SHP77 (cell line): ENCODE measurements around the gene VSIG4.

ENCODE experiments used
- DNase-seq, 2 experiments: peaks; one replicate each; lab custom pipeline; 2025; lab: John Stamatoyannopoulos, UW

Gene VSIG4

GRCh38 chrX:66008328-66008970 is 31.4 kb downstream of the VSIG4 start:
- no peak for DNase-seq

DNA sequence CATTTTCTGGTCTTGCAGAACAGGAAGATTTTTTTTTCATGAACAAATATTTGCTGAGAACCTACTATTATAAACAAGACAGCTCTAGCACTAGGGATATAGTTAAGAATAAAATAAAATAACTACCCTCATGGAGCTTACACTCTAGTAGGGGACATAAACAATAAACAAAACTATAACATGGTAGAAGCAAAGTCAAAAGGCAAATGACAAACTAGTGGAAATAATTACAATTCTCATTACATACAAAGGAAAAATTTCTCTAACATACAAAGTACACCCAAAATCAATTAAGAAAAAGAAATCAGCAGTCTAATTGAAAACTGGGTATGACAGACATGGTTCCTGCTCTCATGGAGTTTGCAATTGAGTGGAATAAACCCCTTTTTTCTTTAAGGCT is 32.0 kb downstream of the VSIG4 start:
- no peak for DNase-seq

- no peak for DNase-seq
Measured at GRCh38 chrX:66005830-66006449, 33.9 kb downstream of the VSIG4 start.

DNA sequence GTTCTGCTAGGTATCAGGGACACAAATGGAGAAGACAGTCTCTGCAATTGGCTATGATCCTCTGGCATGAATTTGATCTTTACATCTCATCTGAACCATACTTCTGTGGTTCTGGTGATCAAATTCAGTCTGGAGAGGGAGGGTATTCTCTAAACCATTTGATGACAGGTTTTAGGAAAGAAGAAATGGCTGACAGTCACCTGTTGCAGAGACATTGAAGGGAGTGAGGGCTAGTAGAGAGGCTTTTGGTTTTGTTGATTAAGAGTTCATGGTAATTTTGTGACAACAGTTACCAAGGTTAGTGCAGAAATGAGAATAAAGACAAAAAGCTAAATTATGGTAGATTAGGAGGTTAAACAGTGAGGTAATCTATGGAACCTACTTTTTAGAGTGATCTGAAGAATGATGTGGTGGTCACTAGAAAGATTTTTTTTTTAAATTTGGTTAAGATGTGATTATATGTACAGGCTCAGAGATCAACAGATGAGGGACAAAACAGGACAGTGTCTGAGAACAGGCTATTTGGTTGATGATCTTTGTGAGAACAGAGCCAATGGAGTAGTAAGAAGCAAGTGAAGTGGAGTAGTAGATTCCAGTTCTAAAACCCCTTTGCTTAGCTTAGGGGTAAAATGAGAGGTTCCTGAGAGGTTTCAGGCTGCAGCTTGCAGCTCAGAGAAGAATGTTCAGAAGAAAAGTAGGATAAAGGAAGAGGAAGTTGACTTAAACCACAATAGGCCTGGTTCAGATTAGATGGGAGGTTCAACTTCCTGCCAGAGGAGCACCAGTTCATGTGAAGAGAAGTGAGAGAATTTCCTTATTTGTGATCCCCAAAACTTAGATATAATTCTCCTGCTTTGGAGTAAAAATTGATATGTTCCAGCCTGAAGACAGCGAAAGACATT is 34.7 kb downstream of the VSIG4 start:
- DNase-seq, result no peak

GRCh38 chrX:66002824-66003680 is 36.8 kb downstream of the VSIG4 start:
- DNase-seq, result no peak

DNA sequence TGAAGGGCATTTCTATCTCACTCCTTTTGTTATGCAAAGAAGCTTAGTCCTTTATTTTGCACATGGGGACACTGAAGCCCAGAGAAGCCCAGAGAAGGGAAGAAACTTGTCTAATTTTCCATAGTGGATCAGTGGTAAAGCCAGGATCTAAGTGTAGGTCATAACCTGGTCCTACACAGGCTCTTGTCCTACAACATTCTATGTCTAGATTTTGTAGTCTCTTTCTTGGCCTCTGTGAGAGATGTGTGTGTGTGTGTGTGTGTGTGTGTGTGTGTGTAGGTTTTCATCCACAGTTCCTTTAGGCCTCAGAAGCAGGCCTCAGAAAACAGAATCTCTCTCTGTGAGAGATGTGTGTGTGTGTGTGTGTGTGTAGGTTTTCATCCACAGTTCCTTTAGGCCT is 38.3 kb downstream of the VSIG4 start:
- DNase-seq, result no peak

GRCh38 chrX:66000628-66001272 is 39.1 kb downstream of the VSIG4 start:
- DNase-seq, result no peak

DNA sequence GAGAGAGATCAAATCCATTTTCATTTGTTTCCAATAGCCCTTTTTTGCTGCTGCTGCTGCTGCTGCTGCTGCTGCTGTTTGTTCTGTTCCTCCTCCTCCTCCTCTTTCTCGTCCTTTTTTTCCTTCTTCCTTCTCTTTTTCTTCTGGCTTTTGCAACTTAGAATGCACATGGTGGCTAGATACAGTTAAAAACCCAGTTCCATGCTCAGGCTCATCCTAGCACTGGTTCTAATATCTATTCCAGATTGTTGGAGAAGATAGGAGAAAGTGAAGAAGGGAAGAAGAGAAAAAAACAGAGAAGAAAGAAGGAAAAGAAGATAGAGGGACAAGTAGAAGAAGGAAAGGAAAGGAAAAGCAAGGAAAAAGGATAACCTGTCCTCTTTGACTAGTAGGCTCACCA is 39.7 kb downstream of the VSIG4 start:
- no peak for DNase-seq

DNA sequence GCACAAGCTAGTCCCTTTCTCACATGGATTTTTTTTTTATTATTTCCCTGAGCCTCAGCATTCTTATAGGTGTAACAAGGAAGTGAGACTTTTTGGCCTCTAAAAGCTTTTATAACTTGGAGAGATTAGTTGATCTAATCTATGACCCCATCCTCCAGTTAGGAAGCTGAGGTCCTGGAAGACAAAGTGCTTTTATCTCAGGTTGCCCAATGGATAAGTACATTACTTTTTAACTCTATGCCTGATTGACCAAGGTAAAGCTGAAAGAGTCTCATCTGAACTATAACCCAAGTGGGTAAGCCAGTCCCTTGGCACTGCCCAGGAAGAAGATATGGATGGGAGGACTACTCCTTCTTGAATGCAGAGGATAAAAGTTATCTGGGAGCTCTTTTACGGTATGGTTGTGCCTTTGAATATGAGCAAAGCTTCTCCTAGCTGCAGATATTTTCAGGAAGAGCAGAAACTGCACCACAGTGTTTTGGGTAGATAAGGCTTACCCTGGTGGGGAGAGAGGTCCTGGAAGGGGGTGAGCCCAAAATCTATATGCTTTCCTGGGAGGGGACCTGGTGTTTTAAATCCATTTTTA is 40.2 kb downstream of the VSIG4 start:
- no peak for DNase-seq

- DNase-seq, result no peak
Measured at GRCh38 chrX:65999029-65999562, 40.8 kb downstream of the VSIG4 start.

DNA sequence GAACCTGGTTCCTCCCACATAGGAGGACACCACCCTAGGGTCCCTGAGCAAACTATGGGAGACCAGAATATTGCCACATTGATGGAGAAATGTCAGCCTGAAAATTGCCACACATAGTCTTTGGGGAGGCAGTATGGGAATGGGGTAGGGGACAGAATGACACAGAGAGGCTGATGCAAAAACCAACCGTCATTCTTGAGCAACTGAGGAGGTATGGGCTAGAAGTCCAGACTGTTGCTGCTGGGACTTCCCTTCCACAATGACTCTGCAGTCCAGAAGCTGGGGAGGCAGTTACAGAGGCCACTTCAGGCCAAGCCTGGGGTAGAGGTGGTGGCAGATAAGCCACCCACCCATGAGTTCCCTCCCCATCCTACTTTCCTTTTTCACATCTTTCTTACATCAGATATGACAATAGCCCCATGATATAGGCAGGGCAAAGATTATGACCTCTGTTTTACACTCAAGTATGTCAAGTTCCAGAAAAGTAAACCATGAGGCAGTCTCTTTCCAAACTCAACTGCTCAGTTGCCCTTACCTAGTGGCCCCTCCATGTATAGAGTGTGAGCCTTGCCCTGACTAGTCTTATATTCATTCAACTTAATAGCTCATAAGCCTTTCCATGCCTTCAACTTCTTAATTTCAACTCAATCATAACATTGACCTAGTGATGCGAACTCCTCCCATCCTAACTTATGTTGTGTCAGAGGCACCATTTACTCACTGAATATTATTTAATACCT is 41.7 kb downstream of the VSIG4 start:
- DNase-seq, result no peak

GRCh38 chrX:65994519-65995506 is 45.1 kb downstream of the VSIG4 start:
- DNase-seq, result no peak

DNA sequence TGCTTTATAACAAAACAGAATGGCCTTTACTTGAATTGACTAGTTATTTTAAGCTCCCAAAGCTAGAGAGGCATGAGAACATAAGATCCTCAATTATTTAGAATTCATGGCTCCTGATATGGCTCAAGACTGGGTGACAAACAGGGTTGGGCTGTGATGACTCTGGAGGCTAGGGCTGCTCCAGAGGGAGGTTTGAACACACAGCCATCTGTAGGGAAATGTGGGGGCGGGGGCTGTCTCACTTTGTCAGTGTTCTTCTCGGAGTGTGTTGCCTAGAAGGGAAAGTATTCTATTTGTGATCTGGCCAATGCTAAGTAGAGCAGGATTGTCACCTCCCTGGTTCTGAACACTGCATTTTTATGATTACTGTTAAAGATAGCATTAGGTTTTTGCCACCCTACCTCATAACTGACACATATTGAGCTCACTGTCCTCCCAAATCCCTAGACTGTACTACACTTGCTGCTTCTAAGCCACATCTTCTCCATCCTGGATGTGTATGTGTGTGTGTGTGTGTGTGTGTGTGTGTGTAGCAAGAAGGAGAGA is 45.9 kb downstream of the VSIG4 start:
- no peak for DNase-seq

- DNase-seq, result no peak
Measured at GRCh38 chrX:65993332-65993731, 46.5 kb downstream of the VSIG4 start.

GRCh38 chrX:65990702-65991101 is 49.2 kb downstream of the VSIG4 start:
- DNase-seq, result no peak

- no peak for DNase-seq
Measured at GRCh38 chrX:65987811-65988210, 52.1 kb downstream of the VSIG4 start.

GRCh38 chrX:65985922-65986588 is 53.8 kb downstream of the VSIG4 start:
- DNase-seq, result peak in 1 of 2 experiments; percentile 37

DNA sequence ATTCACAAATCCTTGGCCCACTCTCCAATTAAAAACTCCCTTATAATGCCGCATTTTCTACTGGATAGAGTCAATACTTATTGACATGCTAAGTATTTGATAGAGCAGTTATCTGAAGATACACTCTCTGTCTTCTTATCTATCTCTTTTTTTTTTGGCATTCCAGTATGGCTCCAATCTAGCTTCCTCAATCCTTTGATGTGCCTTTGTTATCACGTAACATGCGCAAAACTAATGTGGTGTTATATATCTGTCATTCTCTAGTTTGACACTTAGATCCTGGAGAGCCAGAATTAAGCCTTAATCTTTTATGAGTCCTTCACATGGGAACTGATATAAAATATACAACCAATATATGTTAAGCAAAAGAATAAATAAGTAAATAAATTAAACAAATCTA is 54.7 kb downstream of the VSIG4 start:
- no peak for DNase-seq
